Natural killer cell (primary cell): Measurements from ENCODE around the gene SSB. TPM values are rescaled to one million over a fixed set of nuclear protein-coding genes. Genes with fewer than 3 reads are reported as not detected.
A peak's percentile ranks its signal among the peaks of the same experiment; 100 is the strongest.
"Not testable (repeated sequence)": the region's sequence is repeated elsewhere in the genome, so short reads cannot be mapped to it uniquely, and the experiment has no call there.

ENCODE experiments used
- ATAC-seq, 3 donors: fragments of 150-1000 bp in 2 of 3; fragments of 200-7000 bp in 1 of 3; cut with Tn5 transposase; 1 replicate in 1 of 3; 2 replicates in 2 of 3; pipeline ENCODE4 v1.10.0; 2021; ENCODE audit warnings: mild to moderate bottlenecking in 2 of 3, moderate library complexity in 2 of 3
- DNase-seq, 2 donors: peaks; one replicate each; pipeline versions ENCODE4 v3.0.0 to v3.0.0-alpha.2; 2013 to 2021; ENCODE audit warnings: mixed read lengths in 1 of 2
- H3K27ac ChIP-seq: one replicate; pipeline ENCODE4 v1.5.1; 2013; ENCODE audit warnings: mild to moderate bottlenecking, low read length
- H3K27me3 ChIP-seq: one replicate; pipeline ENCODE4 v1.6.1; 2013; ENCODE audit warnings: low read length; ENCODE audit not compliant: control insufficient read depth, insufficient read depth
- H3K36me3 ChIP-seq: one replicate; pipeline ENCODE4 v1.6.1; 2013; ENCODE audit warnings: low read length; ENCODE audit not compliant: control insufficient read depth, insufficient read depth
- H3K4me1 ChIP-seq: one replicate; pipeline ENCODE4 v1.6.1; 2013; ENCODE audit warnings: low read length; ENCODE audit not compliant: control insufficient read depth, insufficient read depth
- H3K4me3 ChIP-seq: one replicate; pipeline ENCODE4 v1.5.1; 2013; ENCODE audit warnings: low read length
- H3K9me3 ChIP-seq: one replicate; pipeline ENCODE4 v1.6.1; 2013; ENCODE audit warnings: low read length; ENCODE audit not compliant: control insufficient read depth, insufficient read depth
- H3K27ac Mint-ChIP-seq, 2 donors: one replicate each; pipeline ENCODE4 v1.8.0; 2022; ENCODE audit warnings: mild to moderate bottlenecking in 2 of 2, mixed read lengths in 2 of 2, moderate library complexity in 1 of 2
- H3K27me3 Mint-ChIP-seq, 2 donors: one replicate each; pipeline ENCODE4 v1.8.0; 2022; ENCODE audit warnings: low read depth in 2 of 2, mixed read lengths in 2 of 2
- H3K36me3 Mint-ChIP-seq: one replicate; pipeline ENCODE4 v1.8.0; 2022; ENCODE audit warnings: mixed read lengths
- H3K4me1 Mint-ChIP-seq, 2 donors: one replicate each; pipeline ENCODE4 v1.8.0; 2022; ENCODE audit warnings: mixed read lengths in 2 of 2
- H3K4me3 Mint-ChIP-seq: one replicate; pipeline ENCODE4 v1.8.0; 2022; ENCODE audit warnings: mild to moderate bottlenecking, moderate library complexity, mixed read lengths
- H3K9me3 Mint-ChIP-seq, 2 donors: one replicate each; pipeline ENCODE4 v1.8.0; 2022; ENCODE audit warnings: mixed read lengths in 2 of 2
- CTCF ChIP-seq: fragments of 200-600 bp; IDR thresholded peaks from one replicate; pipeline ENCODE4 v1.8.0; 2022; ENCODE audit warnings: antibody characterized with exemption
- WGBS: methylation state at CpG from one replicate; pipeline ENCODE4 v1.1.7; 2013; ENCODE audit warnings: missing lambda C conversion rate; ENCODE audit not compliant: insufficient coverage; 5-methylcytosine and 5-hydroxymethylcytosine counted together
- intact Hi-C: fragments of 100-400 bp; cut with micrococcal nuclease; formaldehyde crosslinking; loops from one replicate; pipeline ENCODE4 v1.14.2; 2022
- total RNA-seq, 4 donors: library from RNA; stranded (reverse); fragments of 120-200 nt in 1 of 4; gene quantifications; one replicate each; pipeline versions ENCODE4 v1.2.3 to v1.2.4, GENCODE V29; 2013 to 2022

The SSB gene
- total RNA-seq, 3 donors from 2014 or later (not counting 1 experiment from before 2014, with no cell fraction given): 95.5 to 125 (median 102) TPM

GRCh38 chr2:169840747-169841142, 42.1 kb downstream of the SSB start:
- 100% methylated on average over 2 of the region's 2 CpGs for WGBS
- ATAC-seq (no peak), DNase-seq (no peak)
- H3K36me3 ChIP-seq: peaks cover 3% of the 10 kb centered on the region
- Mint-ChIP-seq H3K27me3 (no peaks in the 10 kb centered on the region), H3K27ac (no peak overlapping the region), H3K9me3 (no peaks in the 10 kb centered on the region), H3K4me1 (peaks cover 32 to 44% of the 10 kb centered on the region in 2 donors), H3K4me3 (no peak overlapping the region), H3K36me3 (no peaks in the 10 kb centered on the region)
- no peaks in the 10 kb centered on the region for H3K27me3 ChIP-seq
- H3K4me1 ChIP-seq: no peaks in the 10 kb centered on the region
- no peak overlapping the region for H3K27ac ChIP-seq
- no peak overlapping the region for H3K4me3 ChIP-seq
- intact Hi-C loops: no loop called here
- TF ChIP-seq CTCF: no peak
- no peaks in the 10 kb centered on the region for H3K9me3 ChIP-seq

DNA sequence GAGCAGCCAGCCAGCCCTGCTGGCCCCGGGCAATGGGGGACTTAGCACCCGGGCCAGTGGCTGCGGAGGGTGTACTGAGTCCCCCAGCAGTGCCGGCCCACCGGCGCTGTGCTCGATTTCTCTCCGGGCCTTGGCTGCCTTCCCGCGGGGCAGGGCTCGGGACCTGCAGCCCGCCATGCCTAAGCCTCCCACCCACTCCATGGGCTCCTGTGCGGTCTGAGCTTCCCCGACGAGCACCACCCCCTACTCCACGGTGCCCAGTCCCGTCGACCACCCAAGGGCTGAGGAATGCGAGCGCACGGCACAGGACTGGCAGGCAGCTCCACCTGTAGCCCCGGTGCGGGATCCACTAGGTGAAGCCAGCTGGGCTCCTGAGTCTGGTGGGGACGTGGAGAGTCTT, 43.0 kb downstream of the SSB start:
- peaks cover 32 to 50% of the 10 kb centered on the region in 2 donors for H3K4me1 Mint-ChIP-seq
- H3K36me3 ChIP-seq, DNase-seq, H3K4me3 Mint-ChIP-seq, H3K36me3 Mint-ChIP-seq, H3K9me3 ChIP-seq, H3K27ac Mint-ChIP-seq, intact Hi-C loops, ATAC-seq, H3K4me3 ChIP-seq, H3K27ac ChIP-seq, H3K4me1 ChIP-seq, H3K9me3 Mint-ChIP-seq, H3K27me3 Mint-ChIP-seq, H3K27me3 ChIP-seq: not testable (repeated sequence)
- WGBS: 97% methylated on average over 14 of the region's 24 CpGs

DNA sequence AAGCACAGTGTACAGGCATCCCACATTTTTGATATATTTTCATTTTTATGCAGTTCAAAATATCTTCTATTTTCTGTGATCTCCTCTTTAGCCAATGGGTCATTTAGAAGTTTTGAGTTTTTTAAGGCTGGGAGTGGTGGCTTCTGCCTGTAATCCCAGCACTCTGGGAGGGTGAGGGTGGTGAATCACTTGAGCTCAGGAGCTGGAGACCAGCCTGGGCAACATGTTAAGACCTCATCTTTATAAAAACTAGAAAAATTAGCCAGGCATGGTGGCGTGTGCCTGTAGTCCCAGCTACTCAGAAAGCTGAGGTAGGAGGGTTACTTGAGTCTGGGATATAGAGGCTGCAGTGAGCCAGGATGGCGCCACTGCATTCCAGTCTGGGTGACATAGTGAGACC, 46.3 kb downstream of the SSB start:
- no peak for DNase-seq
- peaks cover 24 to 33% of the 10 kb centered on the region in 2 donors for H3K4me1 Mint-ChIP-seq
- peaks cover 3% of the 10 kb centered on the region for H3K36me3 ChIP-seq

GRCh38 chr2:169848959-169849693, 50.5 kb downstream of the SSB start:
- H3K4me3 ChIP-seq, H3K9me3 ChIP-seq, H3K27ac ChIP-seq, H3K4me3 Mint-ChIP-seq, H3K4me1 ChIP-seq, H3K27me3 Mint-ChIP-seq, ATAC-seq, DNase-seq, H3K36me3 Mint-ChIP-seq, H3K27me3 ChIP-seq, H3K9me3 Mint-ChIP-seq, H3K36me3 ChIP-seq, intact Hi-C loops: not testable (repeated sequence)
- WGBS: 79% methylated on average over 5 of the region's 8 CpGs
- Mint-ChIP-seq H3K4me1 (peaks cover 30 to 37% of the 10 kb centered on the region in 2 donors), H3K27ac (peak overlapping the region in 1 of 2 donors; percentile 14)

More for the DNA sequence above, 46.3 kb downstream of the SSB start:
- Mint-ChIP-seq H3K27ac (no peak overlapping the region), H3K9me3 (no peaks in the 10 kb centered on the region), H3K4me3 (no peak overlapping the region), H3K27me3 (no peaks in the 10 kb centered on the region), H3K36me3 (no peaks in the 10 kb centered on the region)
- Histone ChIP-seq H3K27me3 (no peaks in the 10 kb centered on the region), H3K27ac (no peak overlapping the region), H3K4me1 (no peaks in the 10 kb centered on the region), H3K9me3 (no peaks in the 10 kb centered on the region), H3K4me3 (no peak overlapping the region)
- no peak for ATAC-seq
- TF ChIP-seq CTCF: no peak
- intact Hi-C loops: no loop called here
- WGBS: 100% methylated on average over 2 of the region's 2 CpGs
